Stomach (tissue), 4 donors: ENCODE measurements around the gene PAX2.

Experiments used
- CTCF ChIP-seq, 7 experiments: fragments of 450-650 bp in 4 of 7; fragments of 200-600 bp in 3 of 7; sonication (generic) in 3 of 7; IDR thresholded peaks; one replicate each; pipeline ENCODE4 v1.5.1; 2016 to 2019; ENCODE audit warnings: antibody characterized with exemption in 7 of 7, control low read depth in 2 of 7, mild to moderate bottlenecking in 1 of 7
- EP300 ChIP-seq: sonication (generic); formaldehyde crosslinking; IDR thresholded peaks from one replicate; pipeline ENCODE4 v1.6.1; 2017; ENCODE audit warnings: antibody characterized with exemption
- POLR2AphosphoS5 ChIP-seq, 3 donors: sonication (generic); formaldehyde crosslinking; IDR thresholded peaks; one replicate each; pipeline ENCODE4 v1.6.1; 2016; ENCODE audit warnings: antibody characterized with exemption in 3 of 3

- TF ChIP-seq CTCF (IDR thresholded peaks at IDR 0.05) (no peak), EP300 (no peak), POLR2AphosphoS5 (IDR thresholded peaks at IDR 0.05) (no peak)
These were observed 60.9 kb downstream of the PAX2 start for GRCh38 chr10:100806356-100806645.
